Nephron progenitor cell (in vitro differentiated cells): Measurements from ENCODE around the gene PLD1.

Source experiments
- DNase-seq: peaks from one replicate; pipeline ENCODE4 v3.0.0; 2021
- H3K27ac Mint-ChIP-seq: 2 replicates; pipeline ENCODE4 v1.8.0; 2021; ENCODE audit warnings: mild to moderate bottlenecking, moderate library complexity, mixed read lengths
- H3K27me3 Mint-ChIP-seq: 2 replicates; pipeline ENCODE4 v1.8.0; 2021; ENCODE audit warnings: mild to moderate bottlenecking, low read depth, mixed read lengths; ENCODE audit not compliant: poor library complexity
- H3K36me3 Mint-ChIP-seq: 2 replicates; pipeline ENCODE4 v1.8.0; 2021; ENCODE audit warnings: low read depth, mixed read lengths
- H3K4me1 Mint-ChIP-seq: 2 replicates; pipeline ENCODE4 v1.8.0; 2021; ENCODE audit warnings: mixed read lengths
- H3K4me3 Mint-ChIP-seq: 2 replicates; pipeline ENCODE4 v1.8.0; 2021; ENCODE audit warnings: mild to moderate bottlenecking, moderate library complexity, mixed read lengths
- H3K9me3 Mint-ChIP-seq: 2 replicates; pipeline ENCODE4 v1.8.0; 2021; ENCODE audit warnings: mild to moderate bottlenecking, moderate library complexity, mixed read lengths
- TF ChIP-seq, protein P1 (sequence below): fragments of 200-600 bp; sonication (generic); IDR thresholded peaks from 2 replicates; pipeline ENCODE4 v1.5.0; 2021; ENCODE audit warnings: antibody characterized with exemption

The PLD1 gene

DNA sequence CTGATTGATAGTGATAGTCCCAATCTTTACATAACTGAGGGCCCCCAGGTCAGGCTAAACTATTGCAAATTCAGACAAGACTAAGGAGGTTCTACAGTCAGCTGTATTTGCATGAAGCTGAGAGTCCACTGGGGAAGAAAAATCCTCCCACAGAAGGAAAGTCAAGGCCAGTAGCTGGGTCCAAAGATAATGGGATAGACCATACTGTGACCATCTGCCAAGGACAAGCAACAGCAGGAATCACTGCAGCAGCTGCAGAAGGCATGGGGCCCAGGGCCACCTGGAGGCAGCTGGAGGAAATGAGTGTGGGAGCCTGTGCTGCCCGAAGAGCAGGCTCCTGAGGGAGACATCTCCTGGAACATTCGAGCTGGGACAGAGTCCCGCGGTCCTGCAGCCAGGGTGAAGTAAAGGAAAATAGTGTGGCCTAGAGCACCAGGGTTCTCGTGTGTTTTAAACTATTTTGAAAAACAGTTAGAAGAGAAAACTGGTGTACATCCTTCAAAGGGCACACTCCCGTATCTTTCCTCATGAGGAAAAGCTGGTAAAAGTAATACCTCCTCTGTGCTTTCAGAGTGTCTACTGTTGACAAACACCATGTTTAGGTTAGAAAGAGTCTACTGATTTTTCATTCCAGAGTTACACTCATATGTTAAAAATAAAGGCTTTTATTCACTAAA lies 19.7 kb upstream of the PLD1 start:
- H3K27me3 Mint-ChIP-seq = peaks cover 22% of the 10 kb centered on the region
- peaks cover 38% of the 10 kb centered on the region for H3K4me1 Mint-ChIP-seq
- H3K36me3 Mint-ChIP-seq = no peaks in the 10 kb centered on the region
- TF ChIP-seq, protein P1, sequence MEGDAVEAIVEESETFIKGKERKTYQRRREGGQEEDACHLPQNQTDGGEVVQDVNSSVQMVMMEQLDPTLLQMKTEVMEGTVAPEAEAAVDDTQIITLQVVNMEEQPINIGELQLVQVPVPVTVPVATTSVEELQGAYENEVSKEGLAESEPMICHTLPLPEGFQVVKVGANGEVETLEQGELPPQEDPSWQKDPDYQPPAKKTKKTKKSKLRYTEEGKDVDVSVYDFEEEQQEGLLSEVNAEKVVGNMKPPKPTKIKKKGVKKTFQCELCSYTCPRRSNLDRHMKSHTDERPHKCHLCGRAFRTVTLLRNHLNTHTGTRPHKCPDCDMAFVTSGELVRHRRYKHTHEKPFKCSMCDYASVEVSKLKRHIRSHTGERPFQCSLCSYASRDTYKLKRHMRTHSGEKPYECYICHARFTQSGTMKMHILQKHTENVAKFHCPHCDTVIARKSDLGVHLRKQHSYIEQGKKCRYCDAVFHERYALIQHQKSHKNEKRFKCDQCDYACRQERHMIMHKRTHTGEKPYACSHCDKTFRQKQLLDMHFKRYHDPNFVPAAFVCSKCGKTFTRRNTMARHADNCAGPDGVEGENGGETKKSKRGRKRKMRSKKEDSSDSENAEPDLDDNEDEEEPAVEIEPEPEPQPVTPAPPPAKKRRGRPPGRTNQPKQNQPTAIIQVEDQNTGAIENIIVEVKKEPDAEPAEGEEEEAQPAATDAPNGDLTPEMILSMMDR = peak; percentile 67
- no peaks in the 10 kb centered on the region for H3K9me3 Mint-ChIP-seq
- H3K4me3 Mint-ChIP-seq = no peak overlapping the region
- H3K27ac Mint-ChIP-seq = no peak overlapping the region
- DNase-seq = peak; percentile 61

DNA sequence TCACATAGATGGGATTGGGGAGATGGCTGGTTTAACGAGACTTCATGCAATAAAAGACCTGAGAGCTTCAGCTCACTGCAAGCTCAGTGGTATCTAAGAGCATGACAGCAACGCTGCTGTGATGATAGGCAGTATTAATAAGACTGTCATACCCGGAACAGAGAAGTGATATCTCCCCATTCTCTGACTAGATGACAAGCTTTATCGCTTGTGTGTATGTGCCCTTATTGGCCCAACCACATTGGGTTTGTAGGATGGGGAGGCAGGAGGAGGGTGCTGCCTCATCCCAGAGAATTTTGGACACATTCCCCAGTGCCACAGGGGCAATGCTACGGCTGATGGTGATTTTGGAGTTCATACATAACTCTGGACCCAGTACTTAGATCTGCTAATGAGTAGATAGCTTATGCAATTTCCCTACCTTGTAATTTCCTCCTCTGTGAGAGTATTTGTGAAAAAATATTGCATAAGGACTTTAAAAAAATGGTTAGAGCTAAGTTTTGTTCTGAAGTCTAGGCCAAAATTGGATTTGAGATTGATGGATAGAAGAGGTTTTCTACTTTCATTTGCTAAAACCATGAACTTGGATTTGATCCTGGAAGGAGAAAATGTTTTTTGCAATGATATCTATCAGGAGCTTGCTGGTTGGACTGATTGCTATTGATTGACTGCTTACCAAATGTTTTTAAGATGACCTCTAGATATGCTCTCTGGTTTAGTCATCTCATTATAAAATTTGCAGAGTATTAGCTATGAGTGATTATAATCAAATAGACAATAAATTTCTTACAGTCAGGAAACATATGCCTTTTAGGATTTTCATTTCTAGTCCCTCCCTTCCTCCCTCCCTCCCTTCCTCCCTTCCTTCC lies 18.9 kb upstream of the PLD1 start:
- Mint-ChIP-seq H3K27me3 (peaks cover 18% of the 10 kb centered on the region), H3K27ac (no peak overlapping the region), H3K4me1 (peaks cover 40% of the 10 kb centered on the region), H3K9me3 (no peaks in the 10 kb centered on the region), H3K36me3 (no peaks in the 10 kb centered on the region), H3K4me3 (no peak overlapping the region)
- DNase-seq = no peak
- TF ChIP-seq, protein P1 = no peak

DNA sequence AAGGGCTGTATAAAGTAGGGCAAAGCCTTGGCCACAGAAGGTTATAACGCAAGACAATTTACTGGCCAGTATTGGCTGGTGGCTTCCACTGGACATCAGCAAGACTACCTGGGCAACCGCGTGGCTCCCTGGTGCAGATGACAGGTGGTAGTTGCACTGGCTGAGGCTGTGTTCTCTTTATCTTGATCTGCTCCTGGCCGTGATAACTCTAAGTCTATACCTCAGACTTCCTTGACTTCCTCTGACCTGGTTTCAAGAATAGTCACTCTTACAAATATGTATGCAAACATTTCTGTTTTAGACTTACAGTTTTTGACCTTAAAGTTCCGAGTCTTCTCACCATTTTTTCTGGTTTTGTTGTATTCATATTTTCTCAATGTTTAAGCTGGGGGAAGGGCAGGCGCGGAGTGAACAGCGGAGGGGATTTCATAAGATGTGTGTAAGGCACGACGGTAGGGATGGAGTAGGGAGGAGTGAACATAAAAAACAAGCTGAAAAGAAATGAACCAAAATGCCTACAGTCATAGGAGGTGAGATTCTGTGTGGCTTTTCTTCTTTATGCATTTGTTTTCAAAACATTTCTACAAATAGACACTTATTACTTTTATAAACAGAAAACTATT lies 17.7 kb upstream of the PLD1 start:
- TF ChIP-seq, protein P1 = no peak
- H3K27ac Mint-ChIP-seq = no peak overlapping the region
- no peak overlapping the region for H3K4me3 Mint-ChIP-seq
- H3K9me3 Mint-ChIP-seq = no peaks in the 10 kb centered on the region
- no peak for DNase-seq
- H3K4me1 Mint-ChIP-seq = peaks cover 47% of the 10 kb centered on the region
- peaks cover 18% of the 10 kb centered on the region for H3K27me3 Mint-ChIP-seq
- H3K36me3 Mint-ChIP-seq = no peaks in the 10 kb centered on the region

DNA sequence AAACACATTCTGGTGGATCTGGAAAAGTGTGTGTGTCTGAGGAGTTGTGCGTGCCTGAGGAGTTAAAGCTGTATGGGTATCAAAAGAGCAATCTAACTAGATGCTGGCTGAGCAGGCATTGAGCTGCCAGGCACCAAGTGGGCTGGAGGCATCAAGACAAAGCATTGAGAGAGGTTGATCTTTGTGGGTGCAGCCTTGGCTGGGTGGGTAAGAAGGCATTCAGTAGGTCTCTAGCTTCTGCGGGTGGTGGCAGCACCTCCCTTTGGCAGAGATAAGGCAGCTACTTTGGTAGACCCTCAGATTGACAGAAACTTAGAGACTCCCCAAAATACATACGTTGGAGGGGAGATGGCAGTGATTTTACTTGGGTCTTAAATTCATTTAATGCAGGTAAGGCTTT lies 17.1 kb upstream of the PLD1 start:
- TF ChIP-seq, protein P1 = no peak

DNA sequence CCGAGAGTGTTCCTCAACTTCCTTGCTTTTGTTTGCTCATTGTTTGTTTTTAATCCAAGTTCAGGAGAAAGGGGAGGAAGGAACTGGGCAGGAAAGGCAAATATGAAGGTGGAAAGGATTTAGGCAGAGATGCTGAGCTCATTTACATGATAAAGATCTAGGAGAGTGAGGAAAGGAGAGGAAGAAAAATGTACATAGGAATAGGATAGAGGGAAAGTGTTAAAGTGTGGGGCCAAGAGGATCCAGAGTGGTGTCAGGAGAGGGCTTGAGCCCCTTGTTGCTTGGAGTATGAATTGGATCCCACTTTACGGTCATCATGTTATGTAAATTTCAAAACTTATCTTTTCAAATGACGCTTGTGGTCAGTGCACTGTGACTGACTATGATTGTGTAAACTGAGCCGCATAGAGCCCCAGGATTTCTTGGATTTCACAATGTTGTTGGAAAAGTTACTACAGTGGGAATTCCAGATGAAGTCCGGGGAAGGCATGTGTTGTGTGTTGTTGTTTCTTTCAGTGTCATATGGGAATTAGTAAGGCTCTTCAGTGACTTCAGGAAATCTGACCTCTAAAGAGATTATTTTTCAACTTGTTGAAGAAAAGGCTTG lies 15.0 kb upstream of the PLD1 start:
- Mint-ChIP-seq H3K4me3 (no peak overlapping the region), H3K27me3 (peaks cover 12% of the 10 kb centered on the region), H3K9me3 (no peaks in the 10 kb centered on the region), H3K36me3 (no peaks in the 10 kb centered on the region), H3K27ac (no peak overlapping the region), H3K4me1 (peaks cover 54% of the 10 kb centered on the region)
- no peak for DNase-seq
- TF ChIP-seq, protein P1 = no peak

More for the DNA sequence above, 17.1 kb upstream of the PLD1 start:
- Mint-ChIP-seq H3K4me1 (peaks cover 49% of the 10 kb centered on the region), H3K9me3 (no peaks in the 10 kb centered on the region), H3K4me3 (no peak overlapping the region), H3K27ac (no peak overlapping the region), H3K36me3 (no peaks in the 10 kb centered on the region), H3K27me3 (peaks cover 19% of the 10 kb centered on the region)
- no peak for DNase-seq
